Omental fat pad (tissue), 4 donors: Measurements from ENCODE around the gene TMEM260. TPM values are rescaled to one million over a fixed set of nuclear protein-coding genes. Genes with fewer than 3 reads are reported as not detected.
"Not testable (repeated sequence)": the region's sequence is repeated elsewhere in the genome, so short reads cannot be mapped to it uniquely, and the experiment has no call there.

ENCODE experiments used
- ATAC-seq: fragments of 150-250 bp; one replicate; pipeline ENCODE4 v1.9.1; 2016; ENCODE audit warnings: mild to moderate bottlenecking, moderate library complexity; ENCODE audit not compliant: low FRiP score
- DNase-seq: peaks from one replicate; pipeline ENCODE4 v3.0.0-alpha.2; 2019; ENCODE audit warnings: low spot score
- total RNA-seq, 4 donors: library from RNA; depleted of rRNA; stranded (reverse); fragments of >200 nt; gene quantifications; one replicate each; pipeline ENCODE4 v1.1.0, GENCODE V29; 2016
- TF ChIP-seq, protein P1 (sequence below), 3 donors: fragments of 450-650 bp; IDR thresholded peaks; one replicate each; pipeline ENCODE4 v1.5.1; 2016 to 2017; ENCODE audit warnings: antibody characterized with exemption in 3 of 3, mild to moderate bottlenecking in 3 of 3, moderate library complexity in 2 of 3

Gene TMEM260
- total RNA-seq, 4 donors from 2014 or later, result 13.6 to 25.5 (median 14.7) TPM

DNA sequence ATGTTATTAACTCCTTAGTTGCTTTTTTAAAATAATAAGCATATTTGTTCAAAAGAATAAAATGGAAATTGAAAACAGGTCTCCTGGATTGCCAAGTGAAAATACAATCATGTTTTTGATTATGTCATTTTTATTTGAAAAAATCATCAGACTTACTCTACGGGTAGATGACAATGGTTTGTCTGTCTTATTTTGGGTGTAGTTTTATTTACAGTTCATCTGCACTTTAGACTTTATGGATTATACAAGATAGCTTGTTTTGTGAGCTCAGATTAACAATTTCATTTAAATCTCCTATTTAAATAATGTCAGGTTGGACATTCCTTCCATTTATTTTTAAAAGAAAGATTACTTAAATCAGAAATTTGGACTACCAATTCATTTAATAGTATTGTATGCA lies 14.8 kb downstream of the TMEM260 start:
- ATAC-seq (no peak), DNase-seq (no peak)
- TF ChIP-seq, protein P1, sequence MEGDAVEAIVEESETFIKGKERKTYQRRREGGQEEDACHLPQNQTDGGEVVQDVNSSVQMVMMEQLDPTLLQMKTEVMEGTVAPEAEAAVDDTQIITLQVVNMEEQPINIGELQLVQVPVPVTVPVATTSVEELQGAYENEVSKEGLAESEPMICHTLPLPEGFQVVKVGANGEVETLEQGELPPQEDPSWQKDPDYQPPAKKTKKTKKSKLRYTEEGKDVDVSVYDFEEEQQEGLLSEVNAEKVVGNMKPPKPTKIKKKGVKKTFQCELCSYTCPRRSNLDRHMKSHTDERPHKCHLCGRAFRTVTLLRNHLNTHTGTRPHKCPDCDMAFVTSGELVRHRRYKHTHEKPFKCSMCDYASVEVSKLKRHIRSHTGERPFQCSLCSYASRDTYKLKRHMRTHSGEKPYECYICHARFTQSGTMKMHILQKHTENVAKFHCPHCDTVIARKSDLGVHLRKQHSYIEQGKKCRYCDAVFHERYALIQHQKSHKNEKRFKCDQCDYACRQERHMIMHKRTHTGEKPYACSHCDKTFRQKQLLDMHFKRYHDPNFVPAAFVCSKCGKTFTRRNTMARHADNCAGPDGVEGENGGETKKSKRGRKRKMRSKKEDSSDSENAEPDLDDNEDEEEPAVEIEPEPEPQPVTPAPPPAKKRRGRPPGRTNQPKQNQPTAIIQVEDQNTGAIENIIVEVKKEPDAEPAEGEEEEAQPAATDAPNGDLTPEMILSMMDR (IDR thresholded peaks at IDR 0.05), result no peak

GRCh38 chr14:56598519-56598918 lies 18.9 kb downstream of the TMEM260 start:
- TF ChIP-seq, protein P1 (IDR thresholded peaks at IDR 0.05), result no peak
- DNase-seq, result no peak
- no peak for ATAC-seq

- no peak for ATAC-seq
- DNase-seq, result no peak
- TF ChIP-seq, protein P1 (IDR thresholded peaks at IDR 0.05), result no peak
These were observed 24.1 kb downstream of the TMEM260 start for GRCh38 chr14:56603648-56604047.

DNA sequence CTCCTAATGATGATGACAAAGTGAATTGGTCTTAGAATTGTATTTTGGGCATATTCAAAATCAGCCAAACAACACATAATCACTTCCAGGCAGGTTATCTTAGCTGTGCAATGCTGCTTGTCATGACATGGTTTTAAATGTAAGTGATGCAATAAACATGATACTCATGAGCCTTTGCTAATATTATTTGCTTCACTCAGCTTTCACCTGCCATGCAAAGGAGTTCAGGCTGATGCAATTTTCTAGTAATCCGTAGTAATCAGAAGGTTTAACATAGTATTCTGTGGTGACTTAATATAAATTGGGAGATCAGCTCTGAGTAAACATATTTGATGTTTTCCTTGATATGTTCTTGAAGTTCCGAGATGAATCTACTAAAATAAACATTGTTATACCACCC lies 29.1 kb downstream of the TMEM260 start:
- DNase-seq, result no peak
- TF ChIP-seq, protein P1 (IDR thresholded peaks at IDR 0.05), result no peak
- no peak for ATAC-seq

- not testable (repeated sequence) for ATAC-seq
These were observed 32.1 kb downstream of the TMEM260 start for GRCh38 chr14:56611663-56612062.

DNA sequence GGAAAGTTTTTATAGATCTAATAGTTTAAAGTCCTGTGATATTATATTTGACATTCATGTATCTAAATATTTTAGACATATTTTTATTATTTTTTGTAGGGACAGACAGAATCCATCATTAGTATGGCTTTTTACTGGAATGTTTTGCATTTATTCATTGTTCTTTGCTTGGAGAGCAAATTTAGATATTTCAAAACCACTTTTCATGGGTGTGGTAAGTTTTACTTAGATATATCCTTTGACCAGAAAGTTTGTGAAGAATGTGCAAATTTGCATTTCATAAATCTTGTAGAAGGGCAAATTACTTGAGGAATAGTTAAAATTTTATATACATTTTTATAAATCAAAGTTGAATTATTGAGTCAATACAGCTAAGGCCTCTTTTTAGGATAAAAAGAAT lies 37.5 kb downstream of the TMEM260 start:
- ATAC-seq, result no peak
- TF ChIP-seq, protein P1 (IDR thresholded peaks at IDR 0.05), result no peak
- no peak for DNase-seq

More at GRCh38 chr14:56611663-56612062, 32.1 kb downstream of the TMEM260 start:
- DNase-seq, result not testable (repeated sequence)

DNA sequence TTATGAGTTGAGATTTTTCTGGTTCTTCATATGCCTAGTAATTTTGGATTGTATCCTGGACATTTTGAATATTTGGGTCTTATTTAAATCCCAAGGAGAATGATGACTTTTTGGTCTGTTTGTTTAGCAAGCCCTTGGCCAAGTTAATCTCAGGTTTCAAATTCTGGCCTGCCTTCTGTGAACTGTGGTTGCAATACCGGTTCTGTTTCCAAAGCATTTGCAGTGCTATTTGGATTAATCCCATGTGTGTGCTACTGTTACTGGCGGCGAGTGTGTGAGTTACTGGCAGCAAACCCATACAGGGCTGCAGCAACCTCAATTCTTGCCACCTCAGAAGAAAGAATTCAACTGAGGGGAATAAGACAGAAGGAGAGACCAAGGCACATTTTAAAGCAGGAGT lies 51.1 kb downstream of the TMEM260 start:
- TF ChIP-seq, protein P1 (IDR thresholded peaks at IDR 0.05), result no peak
- no peak for DNase-seq
- ATAC-seq, result no peak

GRCh38 chr14:56632195-56632594 lies 52.6 kb downstream of the TMEM260 start:
- ATAC-seq (no peak), DNase-seq (no peak)
- TF ChIP-seq, protein P1 (IDR thresholded peaks at IDR 0.05), result no peak
